Stomach (tissue), 4 donors: Measurements from ENCODE around the gene DAB1.

Experiments
- EP300 ChIP-seq: sonication (generic); formaldehyde crosslinking; IDR thresholded peaks from one replicate; pipeline ENCODE4 v1.6.1; 2017; ENCODE audit warnings: antibody characterized with exemption
- POLR2A ChIP-seq, 4 donors: fragments of 450-650 bp; IDR thresholded peaks; one replicate each; pipeline ENCODE4 v1.6.1; 2016; ENCODE audit warnings: antibody characterized with exemption in 4 of 4, control low read depth in 2 of 4, mild to moderate bottlenecking in 1 of 4, moderate library complexity in 1 of 4
- POLR2AphosphoS5 ChIP-seq, 3 donors: sonication (generic); formaldehyde crosslinking; IDR thresholded peaks; one replicate each; pipeline ENCODE4 v1.6.1; 2016; ENCODE audit warnings: antibody characterized with exemption in 3 of 3
- TF ChIP-seq, protein P1 (sequence below), 7 experiments: fragments of 450-650 bp in 4 of 7; fragments of 200-600 bp in 3 of 7; sonication (generic) in 3 of 7; IDR thresholded peaks; one replicate each; pipeline ENCODE4 v1.5.1; 2016 to 2019; ENCODE audit warnings: antibody characterized with exemption in 7 of 7, control low read depth in 2 of 7, mild to moderate bottlenecking in 1 of 7

DNA sequence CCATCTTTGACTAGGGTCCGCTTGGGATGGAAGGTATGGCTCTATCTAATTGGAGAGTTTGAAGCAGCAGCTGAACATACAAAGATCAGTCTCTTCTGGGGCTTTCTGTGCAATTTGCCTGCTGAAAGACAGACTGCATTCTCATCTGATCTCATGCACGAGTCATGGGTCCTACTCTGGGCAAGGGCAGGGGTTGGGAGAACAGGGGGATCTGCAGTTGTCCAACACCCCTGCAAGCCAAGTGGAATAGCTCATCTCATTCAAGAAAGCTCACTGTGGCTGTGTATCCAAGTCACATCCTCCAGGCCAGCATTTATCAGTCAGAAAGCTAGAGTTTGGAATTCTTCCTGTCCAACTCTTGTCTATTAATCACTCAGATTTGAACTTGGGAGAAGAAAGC lies 280.9 kb downstream of the DAB1 start:
- TF ChIP-seq, protein P1, sequence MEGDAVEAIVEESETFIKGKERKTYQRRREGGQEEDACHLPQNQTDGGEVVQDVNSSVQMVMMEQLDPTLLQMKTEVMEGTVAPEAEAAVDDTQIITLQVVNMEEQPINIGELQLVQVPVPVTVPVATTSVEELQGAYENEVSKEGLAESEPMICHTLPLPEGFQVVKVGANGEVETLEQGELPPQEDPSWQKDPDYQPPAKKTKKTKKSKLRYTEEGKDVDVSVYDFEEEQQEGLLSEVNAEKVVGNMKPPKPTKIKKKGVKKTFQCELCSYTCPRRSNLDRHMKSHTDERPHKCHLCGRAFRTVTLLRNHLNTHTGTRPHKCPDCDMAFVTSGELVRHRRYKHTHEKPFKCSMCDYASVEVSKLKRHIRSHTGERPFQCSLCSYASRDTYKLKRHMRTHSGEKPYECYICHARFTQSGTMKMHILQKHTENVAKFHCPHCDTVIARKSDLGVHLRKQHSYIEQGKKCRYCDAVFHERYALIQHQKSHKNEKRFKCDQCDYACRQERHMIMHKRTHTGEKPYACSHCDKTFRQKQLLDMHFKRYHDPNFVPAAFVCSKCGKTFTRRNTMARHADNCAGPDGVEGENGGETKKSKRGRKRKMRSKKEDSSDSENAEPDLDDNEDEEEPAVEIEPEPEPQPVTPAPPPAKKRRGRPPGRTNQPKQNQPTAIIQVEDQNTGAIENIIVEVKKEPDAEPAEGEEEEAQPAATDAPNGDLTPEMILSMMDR (IDR thresholded peaks at IDR 0.05), result no peak
- no peak for TF ChIP-seq POLR2A (IDR thresholded peaks at IDR 0.05)
- TF ChIP-seq POLR2AphosphoS5 (IDR thresholded peaks at IDR 0.05), result no peak
- TF ChIP-seq EP300, result no peak
